Sigmoid colon (tissue), 7 donors: ENCODE measurements around the gene ECE1. TPM values are rescaled to one million over a fixed set of nuclear protein-coding genes. Genes with fewer than 3 reads are reported as not detected.

ENCODE experiments used
- DNase-seq: peaks from one replicate; pipeline ENCODE4 v3.0.0-alpha.2; 2019
- H3K27ac ChIP-seq, 4 donors: fragments of 200-600 bp; sonication (generic); one replicate each; pipeline ENCODE4 v1.5.1; 2016 to 2019; ENCODE audit warnings: mild to moderate bottlenecking in 1 of 4
- H3K27me3 ChIP-seq, 3 donors: fragments of 200-600 bp; sonication (generic); one replicate each; pipeline ENCODE4 v1.5.1; 2019; ENCODE audit warnings: mild to moderate bottlenecking in 1 of 3
- H3K36me3 ChIP-seq, 4 donors: fragments of 200-600 bp; sonication (generic); one replicate each; pipeline ENCODE4 v1.5.1; 2016 to 2019
- H3K4me1 ChIP-seq, 4 donors: fragments of 200-600 bp; sonication (generic); one replicate each; pipeline ENCODE4 v1.5.1; 2017 to 2019
- H3K4me3 ChIP-seq, 4 donors: fragments of 200-600 bp; sonication (generic); one replicate each; pipeline ENCODE4 v1.5.1; 2017 to 2019; ENCODE audit warnings: mild to moderate bottlenecking in 2 of 4, moderate library complexity in 1 of 4
- H3K9me3 ChIP-seq, 4 donors: fragments of 200-600 bp in 3 of 4; sonication (generic) in 3 of 4; one replicate each; pipeline versions ENCODE4 v1.5.1 to v1.6.1; 2013 to 2019
- CTCF ChIP-seq, 4 experiments: fragments of 450-650 bp in 3 of 4; fragments of 200-600 bp in 1 of 4; IDR thresholded peaks; one replicate each; pipeline ENCODE4 v1.5.1; 2016 to 2019; ENCODE audit warnings: antibody characterized with exemption in 4 of 4, mild to moderate bottlenecking in 3 of 4, moderate library complexity in 2 of 4
- EP300 ChIP-seq, 4 donors: sonication (generic); formaldehyde crosslinking; IDR thresholded peaks; one replicate each; pipeline ENCODE4 v1.6.1; 2017; ENCODE audit warnings: antibody characterized with exemption in 4 of 4
- POLR2A ChIP-seq, 2 donors: fragments of 450-650 bp; IDR thresholded peaks; one replicate each; pipeline ENCODE4 v1.6.1; 2016; ENCODE audit warnings: antibody characterized with exemption in 2 of 2, mild to moderate bottlenecking in 2 of 2, moderate library complexity in 2 of 2
- POLR2AphosphoS5 ChIP-seq, 4 donors: sonication (generic); formaldehyde crosslinking; IDR thresholded peaks; one replicate each; pipeline ENCODE4 v1.6.1; 2017; ENCODE audit warnings: antibody characterized with exemption in 4 of 4
- WGBS, 2 donors: extraction: QIAGEN DNeasy Blood & Tissue Kit; methylation state at CpG; one replicate each; pipeline ENCODE4 v1.1.7; 2013; 5-methylcytosine and 5-hydroxymethylcytosine counted together
- intact Hi-C: fragments of 100-400 bp; cut with DNase I; formaldehyde crosslinking; loops from one replicate; pipeline ENCODE4 v1.15.1; 2023
- polyA plus RNA-seq, 3 donors: library from polyadenylated mRNA; stranded (reverse); fragments of 200-250 nt; gene quantifications; one replicate each; pipeline ENCODE4 v1.2.3, GENCODE V29; 2013
- total RNA-seq, 4 donors: library from RNA; depleted of rRNA; stranded (reverse); fragments of >200 nt; gene quantifications; one replicate each; pipeline ENCODE4 v1.1.0, GENCODE V29; 2016
- donor health status: healthy with polysubstance abuse.
- donor health status: Bipolar disorder and iron deficiency.
- donor health status: healthy.

The ECE1 gene
- total and polyA plus RNA-seq, 7 donors: 10.2 to 112 (median 73.8) TPM

DNA sequence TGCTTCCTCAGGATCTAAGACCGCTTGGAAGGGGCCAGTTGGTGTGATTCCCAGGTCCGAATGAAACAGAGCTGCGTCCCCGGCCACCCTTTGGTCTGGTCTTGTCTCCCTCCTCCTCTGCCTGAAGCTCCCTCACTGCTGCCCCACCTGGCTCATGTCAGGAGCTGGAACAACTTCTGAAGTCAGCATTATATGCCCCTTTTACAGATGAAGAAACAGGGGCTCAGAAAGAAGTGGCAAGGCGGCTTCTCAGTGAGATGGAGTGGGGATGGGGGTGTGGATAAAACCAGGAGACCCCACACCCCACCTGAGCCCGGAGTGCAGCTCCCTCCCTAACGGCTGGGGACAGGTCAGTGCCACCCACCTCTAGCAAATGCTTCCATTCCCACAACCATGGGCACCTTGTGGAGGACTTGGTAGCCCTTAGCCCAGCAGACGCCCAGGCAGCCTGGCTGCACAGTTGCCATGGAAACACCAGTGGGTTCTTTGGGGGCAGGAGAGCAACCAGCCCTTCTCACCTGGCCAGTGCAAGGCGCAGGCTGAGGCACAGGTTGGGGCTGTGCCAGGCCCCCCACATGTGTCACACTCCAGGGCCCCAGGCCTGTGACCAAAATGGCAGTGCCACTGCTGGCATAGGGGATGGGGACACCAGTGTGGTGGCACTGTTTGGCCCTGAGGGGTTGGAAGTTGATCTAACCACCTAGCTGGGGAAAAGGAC, 31.9 kb upstream of the ECE1 start:
- TF ChIP-seq EP300 (IDR thresholded peaks at IDR 0.05): no peak
- no peak for TF ChIP-seq POLR2AphosphoS5 (IDR thresholded peaks at IDR 0.05)
- no peak for TF ChIP-seq POLR2A (IDR thresholded peaks at IDR 0.05)
- TF ChIP-seq CTCF (IDR thresholded peaks at IDR 0.05): no peak
- peak overlapping the region; percentile 83 to 96 (median 91) for H3K27ac ChIP-seq
- no peaks in the 10 kb centered on the region for H3K27me3 ChIP-seq
- no peak overlapping the region for H3K4me3 ChIP-seq
- intact Hi-C loops: no loop called here
- peaks cover 0 to 100% (median 100%) of the 10 kb centered on the region in 4 donors for H3K4me1 ChIP-seq
- WGBS, 2 donors: 92 to 95% methylated on average over 9 of the region's 9 CpGs
- no peaks in the 10 kb centered on the region for H3K9me3 ChIP-seq
- DNase-seq: peak; percentile 70
- no peaks in the 10 kb centered on the region for H3K36me3 ChIP-seq

- H3K36me3 ChIP-seq: no peaks in the 10 kb centered on the region
- WGBS, 2 donors: 88 to 92% methylated on average over 12 of the region's 12 CpGs
- peak; percentile 65 for DNase-seq
- peak overlapping the region; percentile 83 to 96 (median 91) for H3K27ac ChIP-seq
- peaks cover 0 to 100% (median 100%) of the 10 kb centered on the region in 4 donors for H3K4me1 ChIP-seq
- no peak for TF ChIP-seq EP300 (IDR thresholded peaks at IDR 0.05)
- TF ChIP-seq POLR2AphosphoS5 (IDR thresholded peaks at IDR 0.05): no peak
- TF ChIP-seq POLR2A (IDR thresholded peaks at IDR 0.05): no peak
- TF ChIP-seq CTCF (IDR thresholded peaks at IDR 0.05): no peak
- no peaks in the 10 kb centered on the region for H3K9me3 ChIP-seq
- intact Hi-C loops: no loop called here
- no peaks in the 10 kb centered on the region for H3K27me3 ChIP-seq
- H3K4me3 ChIP-seq: no peak overlapping the region
Measured at GRCh38 chr1:21320410-21321108, 30.3 kb upstream of the ECE1 start.

DNA sequence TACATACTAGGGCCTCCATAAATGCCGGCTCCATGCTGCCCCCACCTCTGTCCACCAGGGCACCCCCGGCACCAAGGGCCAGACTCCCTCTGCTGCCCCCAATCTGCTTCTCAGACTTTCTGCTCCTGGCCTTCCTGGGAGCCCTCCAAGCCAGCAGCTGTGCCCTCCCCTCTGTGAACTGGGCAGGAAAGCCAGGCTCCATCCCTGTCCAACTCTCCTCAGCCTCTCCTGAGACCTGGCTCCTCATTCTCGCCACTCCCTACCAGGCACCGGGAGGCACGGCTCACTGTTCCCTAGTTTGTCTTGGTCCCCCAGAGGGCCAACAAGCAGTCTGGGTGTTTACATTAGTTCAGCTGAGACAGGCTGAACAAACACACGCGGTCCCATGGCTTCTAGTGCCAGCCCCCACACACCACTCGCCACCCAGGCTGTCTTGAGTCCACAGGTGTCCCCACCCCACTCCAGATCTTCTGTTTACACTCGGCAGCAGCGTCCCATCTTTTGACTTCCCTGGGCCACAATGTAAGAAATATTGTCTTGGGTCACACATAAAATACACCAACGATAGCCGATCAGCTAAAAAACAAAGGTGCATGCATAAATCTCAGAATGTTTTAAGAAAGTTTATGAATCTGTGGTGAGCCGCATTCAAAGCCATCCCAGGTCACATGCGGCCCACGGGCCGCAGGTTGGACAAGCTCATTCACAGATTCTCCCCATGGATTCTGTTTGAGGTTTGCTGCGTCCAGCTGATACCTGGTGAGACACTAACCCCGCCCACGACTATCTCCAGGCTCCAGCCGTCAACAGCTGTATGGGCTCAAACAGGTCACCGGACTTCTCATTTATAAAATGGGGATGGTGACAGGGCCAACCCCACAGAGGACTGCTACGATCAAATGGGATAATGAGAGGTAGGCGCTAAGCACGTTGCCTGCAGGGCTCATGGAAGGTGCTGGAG, 29.5 kb upstream of the ECE1 start:
- H3K4me1 ChIP-seq: peaks cover 0 to 100% (median 100%) of the 10 kb centered on the region in 4 donors
- peak; percentile 79 for DNase-seq
- no peaks in the 10 kb centered on the region for H3K27me3 ChIP-seq
- peak in 2 of 4 experiments; percentile 12 to 21 for TF ChIP-seq CTCF (IDR thresholded peaks at IDR 0.05)
- TF ChIP-seq POLR2A (IDR thresholded peaks at IDR 0.05): no peak
- no peak for TF ChIP-seq EP300 (IDR thresholded peaks at IDR 0.05)
- TF ChIP-seq POLR2AphosphoS5 (IDR thresholded peaks at IDR 0.05): peak in 2 of 4 donors; percentile 3 to 34
- intact Hi-C loops: loop anchor here (2.0 kb wide), 1 partner anchor 13 kb away; no protein-coding TSS in a partner anchor
- H3K27ac ChIP-seq: peak overlapping the region; percentile 83 to 96 (median 91)
- no peaks in the 10 kb centered on the region for H3K9me3 ChIP-seq
- WGBS, 2 donors: 58 to 73% methylated on average over 24 of the region's 24 CpGs
- no peak overlapping the region for H3K4me3 ChIP-seq
- no peaks in the 10 kb centered on the region for H3K36me3 ChIP-seq

GRCh38 chr1:21318714-21319159, 28.5 kb upstream of the ECE1 start:
- DNase-seq: peak; percentile 98
- WGBS, 2 donors: 79% methylated on average over 16 of the region's 16 CpGs

More at GRCh38 chr1:21318714-21319159, 28.5 kb upstream of the ECE1 start:
- H3K27ac ChIP-seq: peak overlapping the region; percentile 83 to 96 (median 91)
- no peaks in the 10 kb centered on the region for H3K36me3 ChIP-seq
- intact Hi-C loops: loop anchor here (2.0 kb wide), 1 partner anchor 14 kb away; no protein-coding TSS in a partner anchor
- TF ChIP-seq POLR2A (IDR thresholded peaks at IDR 0.05) (no peak), EP300 (IDR thresholded peaks at IDR 0.05) (peak in 3 of 4 donors; percentile 23 to 77 (median 57)), POLR2AphosphoS5 (IDR thresholded peaks at IDR 0.05) (peak; percentile 63 to 77 (median 73))
- no peaks in the 10 kb centered on the region for H3K27me3 ChIP-seq
- H3K4me1 ChIP-seq: peaks cover 0 to 100% (median 100%) of the 10 kb centered on the region in 4 donors
- H3K4me3 ChIP-seq: no peak overlapping the region
- H3K9me3 ChIP-seq: no peaks in the 10 kb centered on the region
